Astrocyte of the spinal cord (primary cell): ENCODE results near the gene RPS3A.

Experiments used
- DNase-seq: peaks from one replicate; pipeline ENCODE4 v3.0.0; 2011; ENCODE audit warnings: low read depth, low spot score
- H3K4me3 ChIP-seq: 2 replicates; pipeline ENCODE4 v1.5.1; 2011; ENCODE audit warnings: low read depth, mild to moderate bottlenecking, low read length, moderate library complexity
- CTCF ChIP-seq: IDR thresholded peaks from 2 replicates; pipeline ENCODE4 v1.5.1; 2012; ENCODE audit warnings: low read depth, mild to moderate bottlenecking, low read length, inconsistent platforms
- in situ Hi-C: cut with HindIII; loops from 2 replicates; pipeline ENCODE4 v1.10.0; 2017; ENCODE audit warnings: low sequenced_read_pairs

The RPS3A gene

GRCh38 chr4:151098979-151099228 is 524 bp upstream of the RPS3A start:
- DNase-seq = no peak
- in situ Hi-C loops = no loop called here
- no peak for TF ChIP-seq CTCF
- peak overlapping the region; percentile 74 for H3K4me3 ChIP-seq

GRCh38 chr4:151099976-151100417 is 569 bp downstream of the RPS3A start:
- in situ Hi-C loops = no loop called here
- peak overlapping the region; percentile 74 for H3K4me3 ChIP-seq
- DNase-seq = peak; percentile 40
- no peak for TF ChIP-seq CTCF

GRCh38 chr4:151100531-151100930 is 1.1 kb downstream of the RPS3A start:
- DNase-seq = no peak
- no peak for TF ChIP-seq CTCF
- peak overlapping the region; percentile 74 for H3K4me3 ChIP-seq
- in situ Hi-C loops = no loop called here

DNA sequence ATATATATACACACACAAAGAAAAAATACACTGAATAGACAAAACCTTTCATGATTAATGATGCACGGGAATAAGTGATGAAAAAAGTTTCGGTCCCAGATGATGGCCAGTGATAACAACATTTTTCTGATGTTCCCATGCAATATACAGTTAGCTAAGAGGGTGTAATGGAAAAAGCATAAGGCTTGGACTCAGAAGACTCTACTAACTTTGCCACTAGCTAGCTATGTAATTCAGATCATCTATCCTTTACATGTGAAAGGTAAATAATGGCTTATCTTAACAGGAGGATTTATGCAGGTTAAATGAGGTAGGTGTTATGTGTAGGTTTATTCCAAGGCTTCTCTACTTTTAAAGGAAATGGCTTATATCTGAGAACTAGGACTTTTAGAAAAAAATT is 4.3 kb downstream of the RPS3A start:
- TF ChIP-seq CTCF = no peak
- in situ Hi-C loops = no loop called here
- H3K4me3 ChIP-seq = no peak overlapping the region
- no peak for DNase-seq

GRCh38 chr4:151104621-151105020 is 5.2 kb downstream of the RPS3A start:
- H3K4me3 ChIP-seq = no peak overlapping the region
- DNase-seq = no peak
- in situ Hi-C loops = no loop called here
- no peak for TF ChIP-seq CTCF

DNA sequence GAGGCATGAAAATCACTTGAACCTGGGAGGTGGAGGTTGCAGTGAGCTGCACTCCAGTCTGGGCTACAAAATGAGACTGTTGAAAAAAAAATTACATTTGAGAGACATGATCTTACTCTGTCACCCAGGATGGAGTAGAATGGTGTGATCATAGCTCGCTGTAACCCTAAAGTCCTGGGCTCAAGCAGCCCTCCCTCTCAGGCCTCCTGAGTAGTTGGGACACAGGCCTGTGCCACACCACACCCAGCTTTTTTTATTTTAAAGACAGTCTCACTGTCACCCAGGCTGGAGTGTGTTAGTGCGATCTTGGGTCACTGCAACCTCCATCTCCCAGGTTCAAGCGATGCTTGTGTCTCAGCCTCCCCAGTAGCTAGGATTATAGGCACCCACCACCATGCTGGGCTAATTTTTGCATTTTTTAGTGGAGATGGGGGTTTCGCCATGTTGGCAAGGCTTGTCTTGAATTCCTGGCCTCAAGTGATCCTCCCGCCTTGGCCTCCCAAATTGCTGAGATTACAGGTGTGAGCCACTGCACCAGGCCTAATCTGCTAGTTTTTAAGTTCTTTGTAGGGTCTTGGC is 6.1 kb downstream of the RPS3A start:
- H3K4me3 ChIP-seq = no peak overlapping the region
- no peak for DNase-seq
- no peak for TF ChIP-seq CTCF
- in situ Hi-C loops = no loop called here

DNA sequence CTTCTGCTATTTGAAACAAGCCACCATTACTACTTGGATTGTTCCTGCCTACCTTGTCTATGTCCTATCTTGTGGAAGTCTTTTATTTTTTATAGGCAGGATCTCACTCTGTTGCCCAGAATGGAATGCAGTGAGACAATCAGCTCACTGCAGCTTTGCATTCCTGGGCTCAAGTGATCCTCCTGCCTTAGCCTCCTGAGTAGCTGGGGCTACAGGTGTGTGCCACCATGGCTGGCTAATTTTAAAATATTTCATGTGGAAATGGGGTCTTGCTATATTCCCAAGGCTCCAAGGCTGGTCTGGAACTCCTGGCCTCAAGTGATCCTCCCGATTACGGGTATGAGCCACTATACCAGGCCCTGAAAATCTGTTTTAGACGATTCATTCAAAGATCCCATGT is 7.6 kb downstream of the RPS3A start:
- in situ Hi-C loops = no loop called here
- no peak for DNase-seq
- no peak overlapping the region for H3K4me3 ChIP-seq
- no peak for TF ChIP-seq CTCF
